GM19023 (cell line): ENCODE results near the gene TCF12.
A peak's percentile ranks its signal among the peaks of the same experiment; 100 is the strongest.
"Not testable (repeated sequence)": the region's sequence is repeated elsewhere in the genome, so short reads cannot be mapped to it uniquely, and the experiment has no call there.

Experiments
- ATAC-seq: cut with Tn5 transposase; IDR thresholded peaks from one replicate; pipeline ENCODE4 v1.9.1; 2021; ENCODE audit warnings: mild to moderate bottlenecking, moderate library complexity; ENCODE audit not compliant: unreplicated experiment

The TCF12 gene

GRCh38 chr15:56943403-56943802 is 25.0 kb downstream of the TCF12 start:
- ATAC-seq: no peak

- no peak for ATAC-seq
These were observed 26.0 kb downstream of the TCF12 start for GRCh38 chr15:56944485-56944884.

GRCh38 chr15:56946150-56946549 is 27.7 kb downstream of the TCF12 start:
- ATAC-seq: no peak

- no peak for ATAC-seq
These were observed 29.7 kb downstream of the TCF12 start for GRCh38 chr15:56948000-56948763.

- ATAC-seq: no peak
These were observed 30.3 kb downstream of the TCF12 start for GRCh38 chr15:56948764-56949101.

GRCh38 chr15:56950979-56951378 is 32.5 kb downstream of the TCF12 start:
- ATAC-seq: peak; percentile 93

GRCh38 chr15:56953790-56954189 is 35.3 kb downstream of the TCF12 start:
- ATAC-seq: no peak

- not testable (repeated sequence) for ATAC-seq
These were observed 36.6 kb downstream of the TCF12 start for GRCh38 chr15:56955011-56955410.

GRCh38 chr15:56956538-56956937 is 38.1 kb downstream of the TCF12 start:
- ATAC-seq: no peak

- ATAC-seq: no peak
These were observed 39.5 kb downstream of the TCF12 start for GRCh38 chr15:56957812-56958406.

GRCh38 chr15:56959318-56959648 is 40.8 kb downstream of the TCF12 start:
- no peak for ATAC-seq

GRCh38 chr15:56960116-56960515 is 41.7 kb downstream of the TCF12 start:
- ATAC-seq: no peak

GRCh38 chr15:56963126-56963525 is 44.7 kb downstream of the TCF12 start:
- ATAC-seq: no peak

GRCh38 chr15:56963710-56964109 is 45.3 kb downstream of the TCF12 start:
- ATAC-seq: no peak

- no peak for ATAC-seq
These were observed 45.7 kb downstream of the TCF12 start for GRCh38 chr15:56964182-56964581.

GRCh38 chr15:56965231-56966013 is 47.0 kb downstream of the TCF12 start:
- ATAC-seq: no peak

- no peak for ATAC-seq
These were observed 48.9 kb downstream of the TCF12 start for GRCh38 chr15:56967336-56967735.

- ATAC-seq: no peak
These were observed 49.8 kb downstream of the TCF12 start for GRCh38 chr15:56968256-56968655.

GRCh38 chr15:56968821-56969220 is 50.4 kb downstream of the TCF12 start:
- ATAC-seq: no peak

- ATAC-seq: no peak
These were observed 50.9 kb downstream of the TCF12 start for GRCh38 chr15:56969265-56969895.

GRCh38 chr15:56971571-56971970 is 53.1 kb downstream of the TCF12 start:
- ATAC-seq: no peak

- ATAC-seq: no peak
These were observed 53.6 kb downstream of the TCF12 start for GRCh38 chr15:56972016-56972415.
